Right lung (tissue), 5 donors: ENCODE measurements around the gene ACSBG1. TPM values are rescaled to one million over a fixed set of nuclear protein-coding genes. Genes with fewer than 3 reads are reported as not detected.
A peak's percentile ranks its signal among the peaks of the same experiment; 100 is the strongest.

Experiments used
- DNase-seq, 2 donors: peaks; one replicate each; pipeline ENCODE4 v3.0.0-alpha.2; 2013
- polyA plus RNA-seq, 5 donors: library from polyadenylated mRNA; unstranded; fragments of 120-200 nt; gene quantifications; one replicate each; pipeline versions ENCODE4 v1.2.1 to v1.2.3, GENCODE V29; 2013; ENCODE audit warnings: inconsistent platforms in 1 of 5, low replicate concordance in 1 of 5; ENCODE audit not compliant: insufficient read length in 5 of 5, insufficient read depth in 1 of 5

The ACSBG1 gene
- polyA plus RNA-seq, 5 donors: 0.51 to 1.2 (median 0.82) TPM

GRCh38 chr15:78133801-78134200 is 100.6 kb downstream of the ACSBG1 start:
- no peak for DNase-seq

GRCh38 chr15:78131295-78132061 is 102.9 kb downstream of the ACSBG1 start, which contains the start of gene CIB2:
Gene CIB2 (minus strand): TSS chr15:78131445. CDS start chr15:78131215, 230 bp downstream.
- peak; percentile 86 to 87 for DNase-seq

- no peak for DNase-seq
Observed at GRCh38 chr15:78130466-78131294, 103.7 kb downstream of the ACSBG1 start.

- no peak for DNase-seq
Observed at GRCh38 chr15:78129751-78130287, 104.5 kb downstream of the ACSBG1 start.

- no peak for DNase-seq
Observed at GRCh38 chr15:78129077-78129750, 105.2 kb downstream of the ACSBG1 start.

- DNase-seq: no peak
Observed at GRCh38 chr15:78127882-78128281, 106.5 kb downstream of the ACSBG1 start.

GRCh38 chr15:78125267-78125666 is 109.1 kb downstream of the ACSBG1 start:
- DNase-seq: no peak

- no peak for DNase-seq
Observed at GRCh38 chr15:78120523-78120922, 113.8 kb downstream of the ACSBG1 start.

Other genes starting within 250 kb of the ACSBG1 start
- gene TBC1D2B, start 156.9 kb downstream of the ACSBG1 start, polyA plus RNA-seq: 10 to 100 TPM; 39.5 to 48.7 (median 40.9) TPM
- gene SH2D7, start 142.0 kb downstream of the ACSBG1 start, polyA plus RNA-seq: under 1 TPM; 0.36 to 0.90 (median 0.48) TPM
- 10 to 100 TPM; 21.3 to 32.5 (median 29.1) TPM for gene CIB2, start 103.1 kb downstream of the ACSBG1 start, polyA plus RNA-seq
- gene IDH3A, start 85.2 kb downstream of the ACSBG1 start, polyA plus RNA-seq: 10 to 100 TPM; 35.0 to 47.6 (median 44.0) TPM
- 10 to 100 TPM; 33.8 to 48.0 (median 39.5) TPM for gene DNAJA4, start 30.0 kb upstream of the ACSBG1 start, polyA plus RNA-seq
- 100 to 1,000 TPM in 4 of 5 donors, 10 to 100 TPM in 1; 97.0 to 123 (median 114) TPM for gene SKIC8, start 65.0 kb upstream of the ACSBG1 start, polyA plus RNA-seq
- gene CRABP1, start 105.8 kb upstream of the ACSBG1 start, polyA plus RNA-seq: 1 to 10 TPM in 1 of 5 donors, under 1 TPM in 3, not detected in 1; 0.47 to 2.6 (median 0.75) TPM
- gene IREB2, start 203.7 kb upstream of the ACSBG1 start, polyA plus RNA-seq: 10 to 100 TPM; 45.2 to 83.6 (median 71.8) TPM